Measurements from ENCODE around the gene FTL.

FTL gene

DNA sequence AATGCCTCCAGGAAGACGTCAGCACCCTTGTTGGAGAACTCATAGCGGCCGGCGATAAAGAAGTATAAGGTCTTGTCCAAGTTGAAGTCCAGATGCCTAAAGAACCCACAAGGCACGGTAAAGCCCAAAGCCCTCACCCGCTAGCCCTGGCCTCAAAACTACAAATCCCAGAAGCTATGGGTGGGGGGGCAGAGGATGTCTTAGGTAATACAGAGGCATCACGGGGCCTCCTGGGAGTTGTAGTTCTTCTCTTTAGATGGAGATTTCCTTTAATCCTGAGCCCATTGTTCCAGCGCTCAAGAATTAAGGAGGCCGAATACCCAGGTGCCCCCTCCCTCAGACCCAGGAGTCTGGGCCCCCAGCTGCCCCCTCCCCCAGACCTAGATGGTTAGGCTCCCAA is 17.2 kb downstream of the FTL start:
- Histone ChIP-seq H3K4me3 (ENCODE audit: low read depth, low read length) (no peak overlapping the region), H3K27me3 (ENCODE audit: insufficient read depth, low read length) (no peaks in the 10 kb centered on the region), H3K27ac (ENCODE audit: low read depth, low read length) (no peak overlapping the region), H3K36me3 (ENCODE audit: insufficient read depth, low read length) (0 out of 2 replicates have a peak, but pooled peaks cover 10% of the 10 kb centered on the region), H3K79me2 (ENCODE audit: control insufficient read depth, insufficient read depth, low read length, unreplicated experiment) (no peaks in the 10 kb centered on the region), H2AFZ (ENCODE audit: low read length, unreplicated experiment) (no peak overlapping the region), H3K4me1 (ENCODE audit: control insufficient read depth, insufficient read depth, low read length, unreplicated experiment) (no peaks in the 10 kb centered on the region)

DNA sequence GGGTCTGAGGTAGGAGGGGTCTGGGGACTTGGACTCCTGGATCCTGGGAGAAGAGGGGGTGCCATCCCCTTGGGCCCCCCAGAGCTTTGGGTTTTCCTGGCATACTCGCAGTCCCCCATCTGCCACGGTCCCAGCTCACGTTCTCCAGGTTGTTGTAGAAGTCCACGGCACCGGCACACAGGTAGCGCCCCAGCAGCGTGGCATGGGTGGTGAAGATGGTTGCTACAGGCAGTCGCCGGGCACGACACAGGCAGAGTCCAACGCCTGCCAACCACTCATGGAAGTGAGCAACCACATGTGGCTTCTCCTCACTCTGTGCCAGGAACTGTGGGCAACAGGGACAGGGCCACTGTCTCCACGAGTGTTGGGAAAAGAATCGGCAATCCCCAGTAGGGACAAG is 20.6 kb downstream of the FTL start:
- Histone ChIP-seq H3K27ac (ENCODE audit: low read depth, low read length) (no peak overlapping the region), H3K79me2 (ENCODE audit: control insufficient read depth, insufficient read depth, low read length, unreplicated experiment) (peaks cover 8% of the 10 kb centered on the region), H3K27me3 (ENCODE audit: insufficient read depth, low read length) (no peaks in the 10 kb centered on the region), H3K4me1 (ENCODE audit: control insufficient read depth, insufficient read depth, low read length, unreplicated experiment) (no peaks in the 10 kb centered on the region), H3K4me3 (ENCODE audit: low read depth, low read length) (no peak overlapping the region), H3K36me3 (ENCODE audit: insufficient read depth, low read length) (0 out of 2 replicates have a peak, but pooled peaks cover 2% of the 10 kb centered on the region), H2AFZ (ENCODE audit: low read length, unreplicated experiment) (no peak overlapping the region)

GRCh38 chr19:48986211-48986610 is 21.1 kb downstream of the FTL start:
- Histone ChIP-seq H3K36me3 (ENCODE audit: insufficient read depth, low read length) (0 out of 2 replicates have a peak, but pooled peaks cover 2% of the 10 kb centered on the region), H3K27me3 (ENCODE audit: insufficient read depth, low read length) (no peaks in the 10 kb centered on the region), H3K4me3 (ENCODE audit: low read depth, low read length) (no peak overlapping the region), H3K4me1 (ENCODE audit: control insufficient read depth, insufficient read depth, low read length, unreplicated experiment) (peaks cover 3% of the 10 kb centered on the region), H3K79me2 (ENCODE audit: control insufficient read depth, insufficient read depth, low read length, unreplicated experiment) (peaks cover 13% of the 10 kb centered on the region), H3K27ac (ENCODE audit: low read depth, low read length) (no peak overlapping the region), H2AFZ (ENCODE audit: low read length, unreplicated experiment) (no peak overlapping the region)

GRCh38 chr19:48987323-48987722 is 22.2 kb downstream of the FTL start:
- Histone ChIP-seq H3K79me2 (ENCODE audit: control insufficient read depth, insufficient read depth, low read length, unreplicated experiment) (peaks cover 24% of the 10 kb centered on the region), H3K36me3 (ENCODE audit: insufficient read depth, low read length) (0 out of 2 replicates have a peak, but pooled peaks cover 2% of the 10 kb centered on the region), H3K4me1 (ENCODE audit: control insufficient read depth, insufficient read depth, low read length, unreplicated experiment) (peaks cover 3% of the 10 kb centered on the region), H2AFZ (ENCODE audit: low read length, unreplicated experiment) (no peak overlapping the region), H3K4me3 (ENCODE audit: low read depth, low read length) (no peak overlapping the region), H3K27ac (ENCODE audit: low read depth, low read length) (no peak overlapping the region), H3K27me3 (ENCODE audit: insufficient read depth, low read length) (no peaks in the 10 kb centered on the region)

DNA sequence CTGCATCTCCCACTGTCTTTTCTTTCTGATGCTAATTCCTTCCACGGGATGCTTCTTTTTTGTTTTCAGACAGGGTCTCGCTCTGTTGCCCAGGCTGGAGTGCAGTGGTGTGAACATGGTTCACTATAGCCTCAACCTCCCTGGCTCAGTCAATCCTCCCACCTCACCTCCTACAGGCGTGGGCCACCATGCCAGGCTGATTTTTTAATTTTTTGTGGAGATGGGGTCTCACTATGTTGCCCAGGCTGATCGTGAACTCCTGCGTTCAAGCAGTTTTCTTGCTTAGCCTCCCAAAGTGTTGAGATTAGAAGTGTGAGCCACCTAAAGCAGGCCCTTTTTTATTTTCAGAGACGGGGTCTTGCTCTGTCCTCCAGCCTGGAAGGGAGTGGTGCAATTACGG is 23.2 kb downstream of the FTL start:
- Histone ChIP-seq H3K4me3 (ENCODE audit: low read depth, low read length) (no peak overlapping the region), H3K27me3 (ENCODE audit: insufficient read depth, low read length) (no peaks in the 10 kb centered on the region), H3K36me3 (ENCODE audit: insufficient read depth, low read length) (0 out of 2 replicates have a peak, but pooled peaks cover 2% of the 10 kb centered on the region), H2AFZ (ENCODE audit: low read length, unreplicated experiment) (no peak overlapping the region), H3K27ac (ENCODE audit: low read depth, low read length) (no peak overlapping the region), H3K79me2 (ENCODE audit: control insufficient read depth, insufficient read depth, low read length, unreplicated experiment) (peaks cover 31% of the 10 kb centered on the region), H3K4me1 (ENCODE audit: control insufficient read depth, insufficient read depth, low read length, unreplicated experiment) (peaks cover 3% of the 10 kb centered on the region)

- Histone ChIP-seq H3K4me1 (ENCODE audit: control insufficient read depth, insufficient read depth, low read length, unreplicated experiment) (peaks cover 3% of the 10 kb centered on the region), H3K36me3 (ENCODE audit: insufficient read depth, low read length) (0 out of 2 replicates have a peak, but pooled peaks cover 2% of the 10 kb centered on the region), H3K27ac (ENCODE audit: low read depth, low read length) (no peak overlapping the region), H2AFZ (ENCODE audit: low read length, unreplicated experiment) (no peak overlapping the region), H3K79me2 (ENCODE audit: control insufficient read depth, insufficient read depth, low read length, unreplicated experiment) (peaks cover 32% of the 10 kb centered on the region), H3K4me3 (ENCODE audit: low read depth, low read length) (no peak overlapping the region), H3K27me3 (ENCODE audit: insufficient read depth, low read length) (no peaks in the 10 kb centered on the region)
These were observed 23.8 kb downstream of the FTL start for GRCh38 chr19:48988860-48989259.

GRCh38 chr19:48989701-48990291 is 24.7 kb downstream of the FTL start:
- no peak overlapping the region for H3K27ac ChIP-seq (ENCODE audit: low read depth, low read length)
- H3K79me2 ChIP-seq (ENCODE audit: control insufficient read depth, insufficient read depth, low read length, unreplicated experiment), result peaks cover 41% of the 10 kb centered on the region
- H3K36me3 ChIP-seq (ENCODE audit: insufficient read depth, low read length), result 0 out of 2 replicates have a peak, but pooled peaks cover 2% of the 10 kb centered on the region
- no peak overlapping the region for H3K4me3 ChIP-seq (ENCODE audit: low read depth, low read length)
- no peak overlapping the region for H2AFZ ChIP-seq (ENCODE audit: low read length, unreplicated experiment)
- peaks cover 4% of the 10 kb centered on the region for H3K4me1 ChIP-seq (ENCODE audit: control insufficient read depth, insufficient read depth, low read length, unreplicated experiment)
- no peaks in the 10 kb centered on the region for H3K27me3 ChIP-seq (ENCODE audit: insufficient read depth, low read length)

GRCh38 chr19:48990400-48990799 is 25.3 kb downstream of the FTL start:
- H3K36me3 ChIP-seq (ENCODE audit: insufficient read depth, low read length), result 0 out of 2 replicates have a peak, but pooled peaks cover 2% of the 10 kb centered on the region
- no peak overlapping the region for H2AFZ ChIP-seq (ENCODE audit: low read length, unreplicated experiment)
- peaks cover 47% of the 10 kb centered on the region for H3K79me2 ChIP-seq (ENCODE audit: control insufficient read depth, insufficient read depth, low read length, unreplicated experiment)
- no peak overlapping the region for H3K27ac ChIP-seq (ENCODE audit: low read depth, low read length)
- H3K4me3 ChIP-seq (ENCODE audit: low read depth, low read length), result no peak overlapping the region
- H3K27me3 ChIP-seq (ENCODE audit: insufficient read depth, low read length), result no peaks in the 10 kb centered on the region
- H3K4me1 ChIP-seq (ENCODE audit: control insufficient read depth, insufficient read depth, low read length, unreplicated experiment), result peaks cover 8% of the 10 kb centered on the region

GRCh38 chr19:48991011-48991609 is 26.0 kb downstream of the FTL start:
- H3K4me1 ChIP-seq (ENCODE audit: control insufficient read depth, insufficient read depth, low read length, unreplicated experiment), result peaks cover 8% of the 10 kb centered on the region
- H3K27ac ChIP-seq (ENCODE audit: low read depth, low read length), result no peak overlapping the region
- no peaks in the 10 kb centered on the region for H3K27me3 ChIP-seq (ENCODE audit: insufficient read depth, low read length)
- H2AFZ ChIP-seq (ENCODE audit: low read length, unreplicated experiment), result no peak overlapping the region
- H3K4me3 ChIP-seq (ENCODE audit: low read depth, low read length), result peak overlapping the region; percentile 91; the same call in 1 of the 2 replicates
- peaks cover 54% of the 10 kb centered on the region for H3K79me2 ChIP-seq (ENCODE audit: control insufficient read depth, insufficient read depth, low read length, unreplicated experiment)
- H3K36me3 ChIP-seq (ENCODE audit: insufficient read depth, low read length), result 0 out of 2 replicates have a peak, but pooled peaks cover 2% of the 10 kb centered on the region

GRCh38 chr19:48991873-48992580 is 26.9 kb downstream of the FTL start:
- H3K27ac ChIP-seq (ENCODE audit: low read depth, low read length), result peak overlapping the region; percentile 60
- H3K79me2 ChIP-seq (ENCODE audit: control insufficient read depth, insufficient read depth, low read length, unreplicated experiment), result peaks cover 58% of the 10 kb centered on the region
- peaks cover 8% of the 10 kb centered on the region for H3K4me1 ChIP-seq (ENCODE audit: control insufficient read depth, insufficient read depth, low read length, unreplicated experiment)
- H3K27me3 ChIP-seq (ENCODE audit: insufficient read depth, low read length), result no peaks in the 10 kb centered on the region
- no peak overlapping the region for H2AFZ ChIP-seq (ENCODE audit: low read length, unreplicated experiment)
- H3K4me3 ChIP-seq (ENCODE audit: low read depth, low read length), result peak overlapping the region; percentile 91
- no peaks in the 10 kb centered on the region for H3K36me3 ChIP-seq (ENCODE audit: insufficient read depth, low read length)
